ENCODE results near the gene GPC6.
"Not testable (repeated sequence)": the region's sequence is repeated elsewhere in the genome, so short reads cannot be mapped to it uniquely, and the experiment has no call there.

The GPC6 gene

GRCh38 chr13:93472296-93472695, 245.7 kb downstream of the GPC6 start:
- Histone ChIP-seq H3K36me3 (ENCODE audit: control insufficient read depth in 4 of 4, insufficient read depth in 4 of 4, low read length in 3 of 4) (no peaks in the 10 kb centered on the region), H3K27me3 (replicated peaks in 2 of 5; ENCODE audit: control insufficient read depth in 4 of 5, insufficient read depth in 5 of 5, low read length in 4 of 5) (no peaks in the 10 kb centered on the region), H3K9me3 (ENCODE audit: control extremely low read depth in 1 of 5, control insufficient read depth in 4 of 5, insufficient read depth in 2 of 5, low read depth in 1 of 5, low read length in 4 of 5) (peaks cover 0 to 17% (median 5%) of the 10 kb centered on the region in 5 experiments), H3K4me1 (ENCODE audit: control extremely low read depth in 1 of 4, control insufficient read depth in 4 of 4, insufficient read depth in 4 of 4, low read length in 3 of 4) (no peaks in the 10 kb centered on the region), H3K4me3 (ENCODE audit: control insufficient read depth in 1 of 7, extremely low read depth in 1 of 7, insufficient read depth in 4 of 7, low read depth in 2 of 7, low read length in 6 of 7) (no peak overlapping the region), H3K27ac (ENCODE audit: insufficient read depth in 1 of 2, low read depth in 1 of 2, low read length in 2 of 2, poor library complexity in 1 of 2, severe bottlenecking in 2 of 2) (no peak overlapping the region)
- WGBS (ENCODE audit: insufficient coverage), result 97% methylated on average over 6 of the region's 7 CpGs
- no peak for DNase-seq
- ChIA-PET CTCF (no interaction called here), POLR2A (no interaction called here)

- Histone ChIP-seq H3K9me3 (ENCODE audit: control extremely low read depth in 1 of 5, control insufficient read depth in 4 of 5, insufficient read depth in 2 of 5, low read depth in 1 of 5, low read length in 4 of 5) (peaks cover 0 to 17% (median 5%) of the 10 kb centered on the region in 5 experiments), H3K27ac (ENCODE audit: insufficient read depth in 1 of 2, low read depth in 1 of 2, low read length in 2 of 2, poor library complexity in 1 of 2, severe bottlenecking in 2 of 2) (no peak overlapping the region), H3K4me3 (ENCODE audit: control insufficient read depth in 1 of 7, extremely low read depth in 1 of 7, insufficient read depth in 4 of 7, low read depth in 2 of 7, low read length in 6 of 7) (no peak overlapping the region), H3K4me1 (ENCODE audit: control extremely low read depth in 1 of 4, control insufficient read depth in 4 of 4, insufficient read depth in 4 of 4, low read length in 3 of 4) (no peaks in the 10 kb centered on the region), H3K27me3 (replicated peaks in 2 of 5; ENCODE audit: control insufficient read depth in 4 of 5, insufficient read depth in 5 of 5, low read length in 4 of 5) (no peaks in the 10 kb centered on the region), H3K36me3 (ENCODE audit: control insufficient read depth in 4 of 4, insufficient read depth in 4 of 4, low read length in 3 of 4) (no peaks in the 10 kb centered on the region)
- ChIA-PET POLR2A (no interaction called here), CTCF (no interaction called here)
- DNase-seq, result no peak
- WGBS (ENCODE audit: insufficient coverage), result 80% methylated on average over 1 of the region's 1 CpG
These were observed 246.2 kb downstream of the GPC6 start for GRCh38 chr13:93472814-93473296.

GRCh38 chr13:93473441-93474270, 247.0 kb downstream of the GPC6 start:
- no peaks in the 10 kb centered on the region for H3K4me1 ChIP-seq (ENCODE audit: control extremely low read depth in 1 of 4, control insufficient read depth in 4 of 4, insufficient read depth in 4 of 4, low read length in 3 of 4)
- ChIA-PET CTCF (no interaction called here), POLR2A (no interaction called here)
- H3K27me3 ChIP-seq (replicated peaks in 2 of 5; ENCODE audit: control insufficient read depth in 4 of 5, insufficient read depth in 5 of 5, low read length in 4 of 5), result no peaks in the 10 kb centered on the region
- DNase-seq, result no peak
- H3K27ac ChIP-seq (ENCODE audit: insufficient read depth in 1 of 2, low read depth in 1 of 2, low read length in 2 of 2, poor library complexity in 1 of 2, severe bottlenecking in 2 of 2), result no peak overlapping the region
- H3K4me3 ChIP-seq (ENCODE audit: control insufficient read depth in 1 of 7, extremely low read depth in 1 of 7, insufficient read depth in 4 of 7, low read depth in 2 of 7, low read length in 6 of 7), result no peak overlapping the region
- H3K36me3 ChIP-seq (ENCODE audit: control insufficient read depth in 4 of 4, insufficient read depth in 4 of 4, low read length in 3 of 4), result no peaks in the 10 kb centered on the region
- peaks cover 0 to 17% (median 5%) of the 10 kb centered on the region in 5 experiments for H3K9me3 ChIP-seq (ENCODE audit: control extremely low read depth in 1 of 5, control insufficient read depth in 4 of 5, insufficient read depth in 2 of 5, low read depth in 1 of 5, low read length in 4 of 5)
- 90% methylated on average over 2 of the region's 5 CpGs for WGBS (ENCODE audit: insufficient coverage)

- Histone ChIP-seq H3K36me3 (ENCODE audit: control insufficient read depth in 4 of 4, insufficient read depth in 4 of 4, low read length in 3 of 4) (no peaks in the 10 kb centered on the region), H3K4me3 (ENCODE audit: control insufficient read depth in 1 of 7, extremely low read depth in 1 of 7, insufficient read depth in 4 of 7, low read depth in 2 of 7, low read length in 6 of 7) (no peak overlapping the region), H3K27ac (ENCODE audit: insufficient read depth in 1 of 2, low read depth in 1 of 2, low read length in 2 of 2, poor library complexity in 1 of 2, severe bottlenecking in 2 of 2) (no peak overlapping the region), H3K4me1 (ENCODE audit: control extremely low read depth in 1 of 4, control insufficient read depth in 4 of 4, insufficient read depth in 4 of 4, low read length in 3 of 4) (no peaks in the 10 kb centered on the region), H3K27me3 (replicated peaks in 2 of 5; ENCODE audit: control insufficient read depth in 4 of 5, insufficient read depth in 5 of 5, low read length in 4 of 5) (no peaks in the 10 kb centered on the region), H3K9me3 (ENCODE audit: control extremely low read depth in 1 of 5, control insufficient read depth in 4 of 5, insufficient read depth in 2 of 5, low read depth in 1 of 5, low read length in 4 of 5) (peaks cover 0 to 17% (median 5%) of the 10 kb centered on the region in 5 experiments)
- 94% methylated on average over 6 of the region's 8 CpGs for WGBS (ENCODE audit: insufficient coverage)
- no peak for DNase-seq
- ChIA-PET POLR2A (no interaction called here), CTCF (no interaction called here)
These were observed 249.6 kb downstream of the GPC6 start for GRCh38 chr13:93476175-93476574.

- CTCF ChIA-PET, result no interaction called here
- no peak for DNase-seq
- no peak overlapping the region for H3K4me3 ChIP-seq (ENCODE audit: control insufficient read depth in 1 of 7, extremely low read depth in 1 of 7, insufficient read depth in 4 of 7, low read depth in 2 of 7, low read length in 6 of 7)
- no peaks in the 10 kb centered on the region for H3K36me3 ChIP-seq (ENCODE audit: control insufficient read depth in 4 of 4, insufficient read depth in 4 of 4, low read length in 3 of 4)
- peaks cover 0 to 13% (median 4%) of the 10 kb centered on the region in 5 experiments for H3K9me3 ChIP-seq (ENCODE audit: control extremely low read depth in 1 of 5, control insufficient read depth in 4 of 5, insufficient read depth in 2 of 5, low read depth in 1 of 5, low read length in 4 of 5)
- POLR2A ChIA-PET, result no interaction called here
- H3K27me3 ChIP-seq (replicated peaks in 2 of 5; ENCODE audit: control insufficient read depth in 4 of 5, insufficient read depth in 5 of 5, low read length in 4 of 5), result no peaks in the 10 kb centered on the region
- H3K27ac ChIP-seq (ENCODE audit: insufficient read depth in 1 of 2, low read depth in 1 of 2, low read length in 2 of 2, poor library complexity in 1 of 2, severe bottlenecking in 2 of 2), result no peak overlapping the region
- H3K4me1 ChIP-seq (ENCODE audit: control extremely low read depth in 1 of 4, control insufficient read depth in 4 of 4, insufficient read depth in 4 of 4, low read length in 3 of 4), result no peaks in the 10 kb centered on the region
These were observed 250.6 kb downstream of the GPC6 start for GRCh38 chr13:93477238-93477637.

GRCh38 chr13:93480553-93481106, 254.0 kb downstream of the GPC6 start:
- ChIA-PET POLR2A (no interaction called here), CTCF (no interaction called here)
- H3K9me3 ChIP-seq (ENCODE audit: control extremely low read depth in 1 of 5, control insufficient read depth in 4 of 5, insufficient read depth in 2 of 5, low read depth in 1 of 5, low read length in 4 of 5), result no peaks in the 10 kb centered on the region
- H3K27me3 ChIP-seq (replicated peaks in 2 of 5; ENCODE audit: control insufficient read depth in 4 of 5, insufficient read depth in 5 of 5, low read length in 4 of 5), result no peaks in the 10 kb centered on the region
- no peak for DNase-seq
- no peaks in the 10 kb centered on the region for H3K36me3 ChIP-seq (ENCODE audit: control insufficient read depth in 4 of 4, insufficient read depth in 4 of 4, low read length in 3 of 4)
- H3K4me1 ChIP-seq (ENCODE audit: control extremely low read depth in 1 of 4, control insufficient read depth in 4 of 4, insufficient read depth in 4 of 4, low read length in 3 of 4), result no peaks in the 10 kb centered on the region
- no peak overlapping the region for H3K27ac ChIP-seq (ENCODE audit: insufficient read depth in 1 of 2, low read depth in 1 of 2, low read length in 2 of 2, poor library complexity in 1 of 2, severe bottlenecking in 2 of 2)
- H3K4me3 ChIP-seq (ENCODE audit: control insufficient read depth in 1 of 7, extremely low read depth in 1 of 7, insufficient read depth in 4 of 7, low read depth in 2 of 7, low read length in 6 of 7), result no peak overlapping the region
- 100% methylated on average over 2 of the region's 4 CpGs for WGBS (ENCODE audit: insufficient coverage)

- 97% methylated on average over 9 of the region's 21 CpGs for WGBS (ENCODE audit: insufficient coverage)
These were observed 269.5 kb downstream of the GPC6 start for GRCh38 chr13:93496117-93496516.

More at GRCh38 chr13:93496117-93496516, 269.5 kb downstream of the GPC6 start:
- H3K4me1 ChIP-seq (ENCODE audit: control extremely low read depth in 1 of 4, control insufficient read depth in 4 of 4, insufficient read depth in 4 of 4, low read length in 3 of 4); H3K27me3 ChIP-seq (replicated peaks in 2 of 5; ENCODE audit: control insufficient read depth in 4 of 5, insufficient read depth in 5 of 5, low read length in 4 of 5); H3K4me3 ChIP-seq (ENCODE audit: control insufficient read depth in 1 of 7, extremely low read depth in 1 of 7, insufficient read depth in 4 of 7, low read depth in 2 of 7, low read length in 6 of 7); H3K36me3 ChIP-seq (ENCODE audit: control insufficient read depth in 4 of 4, insufficient read depth in 4 of 4, low read length in 3 of 4); H3K9me3 ChIP-seq (ENCODE audit: control extremely low read depth in 1 of 5, control insufficient read depth in 4 of 5, insufficient read depth in 2 of 5, low read depth in 1 of 5, low read length in 4 of 5); H3K27ac ChIP-seq (ENCODE audit: insufficient read depth in 1 of 2, low read depth in 1 of 2, low read length in 2 of 2, poor library complexity in 1 of 2, severe bottlenecking in 2 of 2); POLR2A ChIA-PET; DNase-seq; CTCF ChIA-PET: not testable (repeated sequence)

Data from common myeloid progenitor, CD34-positive (primary cell).